KBM-7 (cell line): ENCODE data around the gene NECTIN3.

Experiments
- DNase-seq: peaks from one replicate; pipeline ENCODE4 v3.0.0-alpha.2; 2015
- in situ Hi-C: fragments of 300-500 bp; cut with MboI; formaldehyde crosslinking; loops from 2 replicates; pipeline ENCODE4 v1.14.3; 2020; ENCODE audit warnings: low sequenced_read_pairs, low pct_unique_long_range_greater_than_20kb, mixed read lengths

The NECTIN3 gene

DNA sequence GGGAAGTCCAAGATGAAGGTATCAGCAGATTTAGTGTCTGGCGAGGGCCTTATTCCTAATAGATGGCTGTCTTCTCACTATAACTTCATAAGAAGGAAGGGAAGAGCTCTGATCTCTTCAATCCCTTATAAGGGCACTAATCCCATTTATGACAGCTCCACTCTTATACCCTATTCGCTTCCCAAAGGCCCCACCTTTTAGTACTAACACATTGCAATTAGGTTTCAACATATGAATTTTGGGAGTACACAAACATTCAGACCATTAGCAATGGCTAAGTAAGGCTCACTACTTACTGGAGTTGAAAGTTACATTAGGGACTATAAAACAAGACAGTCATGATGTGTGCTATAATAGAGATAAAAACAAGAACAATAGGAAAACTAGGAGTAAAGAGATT lies 118.9 kb downstream of the NECTIN3 start:
- DNase-seq: no peak
- in situ Hi-C loops: no loop called here

DNA sequence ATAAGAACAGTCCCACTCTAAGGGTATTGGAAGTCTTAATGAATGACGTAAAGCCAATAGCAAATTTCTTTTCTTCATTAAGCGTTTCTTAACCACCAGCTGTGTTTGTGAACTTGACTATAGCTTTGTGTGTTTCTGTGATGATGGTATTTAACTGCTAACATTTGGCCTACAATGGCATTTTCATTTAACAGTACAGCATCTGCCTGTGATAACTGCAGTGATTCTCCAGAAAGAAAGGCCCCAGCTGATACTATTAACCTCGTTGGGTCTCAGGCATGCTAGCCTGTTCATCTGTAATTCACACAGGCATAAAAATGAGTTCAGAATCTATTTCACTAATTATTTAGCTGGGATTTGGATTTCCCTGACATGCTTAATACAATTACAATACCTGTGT lies 121.9 kb downstream of the NECTIN3 start:
- no peak for DNase-seq
- in situ Hi-C loops: no loop called here

DNA sequence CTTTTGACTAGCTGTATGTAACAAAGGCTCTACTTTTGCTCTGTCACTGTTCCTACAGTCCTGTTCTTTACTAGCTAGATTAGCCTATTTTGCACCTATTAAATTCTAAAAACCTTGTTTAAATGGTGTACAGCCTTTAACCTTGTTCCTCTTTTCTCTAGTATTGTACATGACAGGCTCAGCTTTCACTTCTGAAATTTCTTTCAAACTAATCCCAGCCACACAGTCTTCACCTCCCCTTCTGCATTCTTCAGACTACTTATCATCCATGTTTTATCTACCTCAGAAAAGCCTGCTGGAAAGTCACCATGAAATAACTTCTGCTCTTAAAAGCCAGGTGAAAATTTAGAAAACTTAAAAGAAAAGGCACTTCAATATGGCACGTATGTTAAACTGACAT lies 122.4 kb downstream of the NECTIN3 start:
- DNase-seq: no peak
- in situ Hi-C loops: no loop called here

DNA sequence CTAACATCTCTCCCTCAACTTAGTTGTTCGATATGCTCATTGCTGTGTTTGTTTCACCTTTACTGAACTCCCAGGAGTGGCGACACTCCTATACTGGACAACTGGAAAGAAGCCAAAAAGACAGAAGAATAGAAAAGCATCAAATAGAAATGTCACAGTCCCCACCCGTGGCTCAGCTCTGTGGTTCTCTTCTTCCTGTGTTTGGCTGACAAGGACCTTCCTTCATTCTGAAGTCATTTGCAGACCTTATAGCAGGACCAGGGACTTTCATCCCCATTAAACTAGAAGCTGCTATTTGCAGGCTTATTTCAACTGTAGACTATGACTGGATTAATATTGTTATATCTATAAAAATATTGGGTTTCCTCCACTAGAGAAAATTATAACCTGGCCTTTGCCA lies 125.9 kb downstream of the NECTIN3 start:
- DNase-seq: no peak
- in situ Hi-C loops: no loop called here

DNA sequence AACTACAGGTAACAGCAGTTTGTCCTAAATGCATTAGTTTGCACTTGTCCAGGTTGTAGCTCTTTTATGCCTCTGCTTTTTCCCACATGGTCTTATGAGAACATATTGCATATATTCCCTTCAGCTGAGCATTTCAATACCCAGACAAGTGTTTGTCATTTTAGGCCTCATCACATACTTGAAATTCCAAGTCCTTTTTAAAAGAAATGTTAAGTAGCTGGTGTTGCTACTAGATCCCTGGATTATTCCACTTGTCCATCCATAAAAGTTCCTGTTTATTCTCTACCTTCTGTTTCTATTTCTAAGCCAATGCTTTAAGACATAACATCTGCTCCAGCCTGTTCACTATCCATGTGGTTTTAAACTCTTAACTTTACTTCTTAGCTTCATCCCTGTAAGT lies 128.4 kb downstream of the NECTIN3 start:
- no peak for DNase-seq
- in situ Hi-C loops: no loop called here

DNA sequence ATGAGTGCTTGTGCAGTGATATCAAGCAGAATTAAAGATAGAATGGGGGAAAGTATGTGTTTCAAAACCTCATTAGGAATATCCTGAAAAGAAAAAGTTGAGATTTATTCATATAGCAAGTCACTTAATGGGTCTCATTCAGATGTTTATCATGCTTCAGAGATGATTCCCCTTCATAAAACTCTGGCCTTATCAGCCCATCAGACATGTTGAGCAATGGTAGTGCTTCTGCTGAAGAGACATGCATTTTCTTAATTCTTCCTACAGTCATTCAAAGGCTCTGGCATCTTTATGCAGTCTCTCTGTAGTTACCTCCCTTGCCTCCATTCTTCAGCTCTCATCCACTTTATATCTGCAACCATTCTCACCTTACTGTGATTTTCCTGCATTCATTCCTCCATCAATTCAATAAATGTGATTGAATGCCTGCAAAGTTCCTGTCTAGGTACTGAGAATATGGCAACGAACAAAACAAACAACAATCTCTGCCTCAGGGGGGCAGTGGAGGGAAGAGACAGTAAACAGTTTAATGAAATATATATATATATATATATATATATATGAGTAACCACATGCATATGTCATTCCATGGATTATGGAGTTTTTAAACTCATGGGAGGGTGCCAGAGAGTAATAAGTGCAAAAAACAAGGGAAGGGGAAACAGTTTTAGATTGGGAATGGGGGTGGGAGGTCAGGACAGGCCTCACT lies 138.5 kb downstream of the NECTIN3 start:
- in situ Hi-C loops: no loop called here
- DNase-seq: no peak

DNA sequence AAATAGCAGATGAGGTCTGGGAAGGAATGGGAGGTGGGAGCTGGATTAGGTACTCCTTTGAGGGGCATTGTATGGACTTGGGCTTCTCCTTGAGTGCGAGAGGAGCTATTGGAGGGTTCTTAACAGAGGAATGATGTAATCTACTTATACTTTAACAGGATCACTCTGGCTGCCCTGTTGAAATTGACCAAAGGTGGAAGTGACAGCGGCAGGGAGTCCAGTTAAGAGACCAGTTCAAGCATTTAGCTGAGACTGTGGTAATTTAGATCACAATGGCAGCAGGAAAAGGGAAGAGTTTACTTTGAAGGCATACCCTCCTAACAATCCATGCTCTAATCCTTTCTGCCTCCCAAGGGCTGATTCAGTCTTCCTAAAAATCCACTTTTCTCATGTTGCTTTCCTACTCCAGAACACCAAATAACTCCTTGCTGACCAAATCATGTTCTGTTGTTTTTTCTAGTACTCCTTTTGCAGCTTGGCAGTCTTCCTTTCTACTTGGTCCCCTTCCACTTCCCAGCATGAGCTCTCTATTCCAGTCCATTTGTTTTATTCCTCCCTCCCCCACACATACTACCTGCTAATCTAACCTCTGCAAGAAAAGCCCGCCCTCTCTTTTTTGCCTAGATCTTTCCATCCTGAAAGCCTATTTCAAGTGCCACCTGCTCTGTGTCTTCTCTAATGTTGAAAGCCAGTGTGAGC lies 139.4 kb downstream of the NECTIN3 start:
- in situ Hi-C loops: no loop called here
- no peak for DNase-seq

DNA sequence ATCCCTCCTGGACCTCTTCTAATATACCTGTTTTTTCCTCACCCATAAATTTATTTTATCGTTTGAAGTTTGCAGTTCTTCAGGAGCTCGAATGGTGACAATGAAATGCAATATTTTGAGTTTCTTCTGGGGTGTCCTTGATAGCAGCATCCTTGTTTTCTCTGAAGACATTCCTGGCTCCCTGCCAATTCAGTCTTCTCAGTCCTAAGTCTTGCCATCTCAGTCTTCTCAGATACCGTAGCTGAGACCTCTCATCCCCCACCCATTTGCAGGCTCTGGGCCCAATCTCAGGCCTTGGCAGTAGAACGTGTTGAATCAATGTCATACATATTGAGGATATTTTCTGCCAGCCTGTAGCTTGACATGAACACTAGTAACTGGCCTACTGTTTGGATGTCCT lies 140.9 kb downstream of the NECTIN3 start:
- in situ Hi-C loops: no loop called here
- DNase-seq: no peak

DNA sequence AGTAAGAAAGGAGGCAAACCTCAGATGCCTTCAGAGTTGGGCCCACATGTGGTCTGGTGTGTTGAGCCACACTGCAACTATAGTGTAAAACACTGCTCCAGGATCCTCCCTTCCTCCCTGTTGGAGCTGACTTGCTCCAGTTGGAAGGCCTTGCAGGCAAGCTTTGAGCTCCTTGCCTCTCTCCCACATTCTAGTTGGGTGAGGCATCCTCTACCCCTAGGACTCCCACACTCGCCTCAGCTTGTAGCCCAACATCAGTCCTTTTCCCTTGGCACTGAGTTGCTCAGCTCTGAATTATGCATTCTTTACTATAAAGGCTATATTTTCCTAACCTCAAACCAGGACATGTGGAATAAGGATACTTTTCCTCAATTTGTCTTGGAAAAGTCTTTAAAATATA lies 143.9 kb downstream of the NECTIN3 start:
- in situ Hi-C loops: no loop called here

DNA sequence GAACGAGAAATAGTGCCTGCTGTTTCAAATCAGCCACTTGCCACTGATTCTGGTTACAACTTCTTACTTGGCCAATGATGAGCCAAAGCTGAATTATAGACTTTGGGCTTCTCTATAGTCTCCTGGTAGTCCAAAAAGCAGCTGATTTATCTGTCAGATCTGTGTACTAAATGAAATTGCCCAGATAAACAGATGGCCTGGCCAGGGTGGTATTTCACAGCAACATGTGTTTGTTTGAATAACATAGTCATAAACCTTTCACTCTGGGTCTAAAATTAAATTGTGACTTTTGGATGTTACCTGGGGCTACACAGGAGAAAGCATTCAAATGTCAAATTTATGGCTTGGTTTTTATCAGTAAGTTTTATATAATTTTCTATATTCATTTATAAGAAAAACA lies 147.0 kb downstream of the NECTIN3 start:
- no peak for DNase-seq
- in situ Hi-C loops: no loop called here

More for the DNA sequence above, 143.9 kb downstream of the NECTIN3 start:
- DNase-seq: no peak

DNA sequence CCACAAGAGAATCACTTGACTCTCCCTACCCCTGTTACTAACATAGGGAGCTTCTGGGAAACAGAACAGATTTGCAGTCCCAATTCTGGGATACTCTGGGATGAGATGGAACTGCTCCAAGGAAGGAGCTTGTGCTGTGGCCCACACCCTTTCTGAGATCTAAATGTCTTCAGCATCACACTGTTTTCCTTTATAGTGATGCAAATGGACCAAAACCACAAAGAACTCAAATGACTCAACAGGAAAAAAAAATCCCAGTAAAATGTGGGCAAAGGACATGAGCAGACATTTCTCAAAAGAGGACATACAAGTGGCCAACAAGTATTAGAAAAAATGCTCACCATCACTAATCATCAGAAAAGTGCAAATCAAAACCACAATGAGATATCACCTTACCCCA lies 155.6 kb downstream of the NECTIN3 start:
- in situ Hi-C loops: no loop called here
- DNase-seq: no peak

DNA sequence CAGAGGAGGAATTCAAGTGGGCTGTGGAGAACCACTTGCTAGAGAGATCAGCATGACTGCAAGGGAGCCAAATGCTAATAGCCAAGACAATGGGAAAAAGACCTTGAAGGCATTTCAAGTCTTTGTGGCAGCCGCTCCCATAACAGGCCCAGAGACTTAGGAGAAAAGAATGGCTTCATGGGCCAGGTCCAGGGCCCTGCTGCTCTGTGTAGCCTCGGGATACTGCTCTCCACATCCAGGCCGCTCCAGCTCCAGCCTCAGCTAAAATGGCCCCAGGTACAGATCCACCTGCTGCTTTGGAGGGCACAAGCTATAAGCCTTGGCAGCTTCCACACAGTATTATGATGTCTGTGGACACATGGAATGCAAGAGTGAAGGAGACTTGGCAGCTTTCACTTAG lies 157.7 kb downstream of the NECTIN3 start:
- in situ Hi-C loops: no loop called here

DNA sequence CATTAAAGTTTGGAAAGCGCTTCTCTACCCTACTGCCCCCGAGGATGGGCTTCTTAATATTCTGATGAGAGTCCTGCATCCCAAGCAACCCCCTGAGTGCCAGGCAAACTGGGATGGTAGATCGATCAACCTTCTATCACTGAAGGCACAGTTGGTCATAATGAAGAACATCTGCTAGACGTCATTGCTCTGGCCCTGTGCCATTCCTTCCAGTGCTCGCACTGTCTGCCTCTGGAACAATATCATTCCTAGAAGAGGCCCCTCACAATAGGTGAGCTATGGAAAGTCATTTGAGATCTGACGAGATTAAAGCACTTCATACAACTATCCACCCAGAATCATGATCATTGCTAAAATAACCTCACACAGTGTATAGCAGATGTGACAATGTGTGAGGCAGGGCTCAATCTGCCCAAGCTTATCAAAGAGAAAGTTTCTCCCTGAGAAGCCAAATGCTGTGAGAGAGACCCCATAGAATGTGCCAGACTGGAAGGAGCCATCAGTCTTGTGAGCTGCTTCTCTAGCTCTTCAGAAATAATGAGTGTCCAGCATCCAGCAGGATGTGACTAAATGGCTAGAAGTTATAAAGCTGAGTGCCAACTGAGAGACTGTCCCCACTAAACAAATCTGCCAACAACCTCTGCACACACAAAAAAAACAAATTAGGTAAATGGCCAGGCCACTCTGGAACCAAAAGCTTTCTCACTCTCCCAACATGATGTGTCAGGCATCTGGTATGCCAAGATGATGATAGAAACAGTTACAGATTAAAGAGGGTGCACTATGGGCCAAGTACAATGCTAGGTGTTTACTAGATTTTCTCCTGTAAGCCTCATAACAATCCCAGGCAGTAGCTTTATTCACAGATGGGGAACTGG lies 165.5 kb downstream of the NECTIN3 start:
- no peak for DNase-seq
- in situ Hi-C loops: no loop called here

More for the DNA sequence above, 157.7 kb downstream of the NECTIN3 start:
- no peak for DNase-seq

DNA sequence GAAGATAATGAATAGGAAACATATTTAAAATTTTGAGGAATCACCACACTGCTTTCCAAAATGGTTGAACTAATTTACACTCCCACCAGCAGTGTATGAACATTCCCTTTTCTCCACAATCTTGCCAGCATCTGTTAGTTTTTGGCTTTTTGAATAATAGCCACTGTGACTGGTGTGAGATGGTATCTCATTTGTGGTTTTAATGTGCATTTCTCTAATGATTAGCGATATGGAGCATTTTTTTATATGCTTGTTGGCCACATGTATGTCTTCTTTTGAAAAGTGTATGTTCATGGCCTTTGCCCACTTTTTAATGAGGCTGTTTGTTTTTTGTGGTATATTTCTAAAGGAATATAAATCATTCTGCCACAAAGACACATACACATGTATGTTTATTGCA lies 166.3 kb downstream of the NECTIN3 start:
- in situ Hi-C loops: no loop called here
- DNase-seq: no peak

DNA sequence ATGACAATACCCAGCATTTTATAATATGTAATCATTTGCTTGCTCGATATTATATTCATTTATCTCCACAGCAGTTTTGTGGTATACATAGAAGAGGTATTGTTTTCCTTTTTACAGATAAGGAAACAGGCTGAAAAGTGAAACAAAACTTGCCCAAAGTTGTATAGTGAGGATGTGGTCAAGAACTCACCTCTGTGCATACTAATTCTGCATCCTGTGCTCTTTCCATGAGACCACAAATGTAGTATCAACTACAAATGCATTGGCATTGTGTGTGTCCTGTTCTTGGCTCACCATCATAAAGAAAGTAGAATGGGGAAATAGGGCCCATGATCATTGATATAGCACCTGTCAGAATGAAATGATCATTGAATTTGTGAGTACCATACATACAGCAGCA lies 167.3 kb downstream of the NECTIN3 start:
- no peak for DNase-seq
- in situ Hi-C loops: no loop called here

DNA sequence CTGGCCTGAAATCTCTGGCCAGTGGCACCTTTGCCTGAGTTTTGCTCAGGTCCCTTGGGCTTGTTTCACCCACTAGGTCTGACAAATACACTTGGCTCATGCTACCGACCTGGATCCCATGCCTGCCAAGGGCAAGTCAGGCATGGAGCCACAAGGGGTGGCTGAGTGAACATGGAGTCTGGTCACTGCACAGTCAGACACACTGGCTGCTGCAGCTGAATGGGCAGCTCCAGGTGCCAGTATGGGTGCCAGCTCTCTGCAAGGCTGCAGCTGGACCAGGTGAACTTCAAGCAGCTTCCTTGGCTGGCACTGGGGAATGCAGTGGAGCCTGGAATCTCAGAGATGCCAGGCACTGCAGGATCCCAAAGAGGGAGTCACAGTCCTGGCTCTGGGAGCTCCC lies 170.3 kb downstream of the NECTIN3 start:
- DNase-seq: no peak
- in situ Hi-C loops: no loop called here
